Stimulated activated CD4-positive, alpha-beta T cell treated with anti-CD3 and anti-CD28 coated beads, Interleukin-12 subunit alpha, Interleukin-12 subunit beta, amount 100 ng/mL, for 4 hours (primary cell): ENCODE data around the gene ALLC.

Experiments used
- DNase-seq: peaks from one replicate; pipeline ENCODE4 v3.0.0-alpha.2; 2020

ALLC gene

GRCh38 chr2:3641841-3642421 is 16.1 kb upstream of the ALLC start:
- no peak for DNase-seq

GRCh38 chr2:3642521-3643215 is 15.3 kb upstream of the ALLC start:
- no peak for DNase-seq

- no peak for DNase-seq
Measured at GRCh38 chr2:3643371-3644245, 14.4 kb upstream of the ALLC start.

GRCh38 chr2:3644246-3644525 is 13.8 kb upstream of the ALLC start:
- DNase-seq: no peak

GRCh38 chr2:3644891-3645605 is 13.0 kb upstream of the ALLC start:
- DNase-seq: no peak

GRCh38 chr2:3645745-3646389 is 12.1 kb upstream of the ALLC start:
- DNase-seq: no peak

GRCh38 chr2:3646446-3646845 is 11.6 kb upstream of the ALLC start:
- DNase-seq: no peak

- no peak for DNase-seq
Measured at GRCh38 chr2:3647246-3647645, 10.8 kb upstream of the ALLC start.

- no peak for DNase-seq
Measured at GRCh38 chr2:3647831-3648651, 10.0 kb upstream of the ALLC start.

GRCh38 chr2:3648652-3649177 is 9.3 kb upstream of the ALLC start:
- no peak for DNase-seq

- no peak for DNase-seq
Measured at GRCh38 chr2:3649581-3649980, 8.4 kb upstream of the ALLC start.

GRCh38 chr2:3650140-3650920 is 7.7 kb upstream of the ALLC start:
- DNase-seq: no peak

- peak; percentile 38 for DNase-seq
Measured at GRCh38 chr2:3651691-3652648, 6.0 kb upstream of the ALLC start.

GRCh38 chr2:3652896-3653625 is 4.9 kb upstream of the ALLC start:
- no peak for DNase-seq

- DNase-seq: no peak
Measured at GRCh38 chr2:3654011-3654410, 4.0 kb upstream of the ALLC start.

- no peak for DNase-seq
Measured at GRCh38 chr2:3654531-3655225, 3.3 kb upstream of the ALLC start.

GRCh38 chr2:3655871-3656761 is 1.9 kb upstream of the ALLC start:
- no peak for DNase-seq
